HG03097 (cell line): ENCODE data around the gene PELI3.

Experiments used
- ATAC-seq: cut with Tn5 transposase; IDR thresholded peaks from one replicate; pipeline ENCODE4 v1.9.1; 2021; ENCODE audit not compliant: unreplicated experiment, low FRiP score

The PELI3 gene

DNA sequence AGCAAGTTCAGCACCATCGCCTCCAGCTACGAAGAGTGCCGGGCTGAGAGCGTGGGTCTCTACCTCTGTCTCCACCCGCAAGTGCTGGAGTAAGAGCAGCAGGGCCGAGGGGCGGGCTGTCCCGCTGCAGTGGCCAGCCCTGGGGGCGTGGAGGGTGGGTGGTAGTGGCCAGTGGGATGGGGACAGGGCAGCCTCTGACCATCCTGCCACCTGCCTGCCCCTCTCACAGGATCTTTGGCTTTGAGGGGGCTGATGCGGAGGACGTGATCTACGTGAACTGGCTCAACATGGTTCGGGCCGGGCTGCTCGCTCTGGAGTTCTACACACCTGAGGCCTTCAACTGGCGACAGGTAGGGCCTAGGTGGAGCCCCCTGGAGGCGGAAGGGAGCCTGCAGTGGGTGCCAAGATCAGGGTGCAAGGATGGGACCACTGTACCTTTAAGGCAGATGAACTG, 28.7 kb downstream of the PELI3 start:
- ATAC-seq: no peak

DNA sequence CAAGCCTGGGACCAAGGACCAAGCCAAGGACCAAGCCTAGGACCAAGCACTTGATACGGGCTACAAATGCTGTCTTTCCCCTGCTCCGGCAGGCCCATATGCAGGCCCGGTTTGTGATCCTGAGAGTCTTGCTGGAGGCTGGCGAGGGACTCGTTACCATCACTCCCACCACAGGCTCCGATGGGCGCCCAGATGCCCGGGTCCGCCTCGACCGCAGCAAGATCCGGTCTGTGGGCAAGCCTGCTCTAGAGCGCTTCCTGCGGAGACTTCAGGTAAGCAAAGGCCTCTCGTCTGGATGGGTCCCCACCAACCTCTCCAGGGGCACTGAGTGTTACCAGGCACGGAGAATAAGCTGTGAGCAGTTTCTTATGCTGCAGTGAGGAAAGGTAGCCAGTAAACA, 30.5 kb downstream of the PELI3 start:
- ATAC-seq: no peak

DNA sequence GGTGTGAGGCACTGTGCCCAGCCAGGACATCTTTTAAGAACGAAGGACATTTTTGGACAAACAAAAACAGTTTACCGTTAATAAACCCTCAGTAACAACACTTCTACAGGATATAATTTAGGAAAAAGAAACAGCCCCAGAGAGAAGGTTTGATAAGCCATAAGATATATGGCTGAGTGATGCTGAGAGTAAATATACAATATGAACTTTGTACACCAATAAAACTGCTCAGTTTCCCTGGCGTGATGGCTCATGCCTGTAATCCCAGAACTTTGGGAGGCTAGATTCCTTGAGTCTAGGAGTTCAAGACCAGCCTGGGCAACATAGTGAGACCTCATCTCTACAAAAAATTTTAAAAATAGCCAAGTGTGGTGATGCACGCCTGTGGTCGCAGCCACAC, 31.8 kb downstream of the PELI3 start:
- no peak for ATAC-seq

- ATAC-seq: no peak
Measured at GRCh38 chr11:66505276-66505816, 38.6 kb downstream of the PELI3 start.

DNA sequence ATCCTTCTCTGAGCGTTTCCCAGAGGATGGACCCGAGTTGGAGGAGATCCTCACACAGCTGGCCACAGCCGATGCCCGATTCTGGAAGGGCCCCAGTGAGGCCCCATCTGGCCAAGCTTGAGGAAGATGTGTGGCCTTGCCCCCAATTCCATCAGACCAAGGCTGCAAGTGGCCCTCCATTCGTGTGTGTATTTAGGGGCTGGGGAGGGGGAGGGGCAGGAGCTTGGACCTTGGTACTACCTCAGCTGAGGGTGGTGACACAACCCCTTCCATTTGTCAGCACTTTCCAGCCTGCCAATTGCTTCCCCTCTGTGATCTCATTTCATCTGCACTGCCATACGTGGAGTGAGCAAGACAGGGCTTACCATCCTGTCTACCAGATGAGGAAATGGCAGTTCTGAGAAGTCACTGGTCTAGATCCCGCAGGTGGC, 42.4 kb downstream of the PELI3 start:
- ATAC-seq: no peak

DNA sequence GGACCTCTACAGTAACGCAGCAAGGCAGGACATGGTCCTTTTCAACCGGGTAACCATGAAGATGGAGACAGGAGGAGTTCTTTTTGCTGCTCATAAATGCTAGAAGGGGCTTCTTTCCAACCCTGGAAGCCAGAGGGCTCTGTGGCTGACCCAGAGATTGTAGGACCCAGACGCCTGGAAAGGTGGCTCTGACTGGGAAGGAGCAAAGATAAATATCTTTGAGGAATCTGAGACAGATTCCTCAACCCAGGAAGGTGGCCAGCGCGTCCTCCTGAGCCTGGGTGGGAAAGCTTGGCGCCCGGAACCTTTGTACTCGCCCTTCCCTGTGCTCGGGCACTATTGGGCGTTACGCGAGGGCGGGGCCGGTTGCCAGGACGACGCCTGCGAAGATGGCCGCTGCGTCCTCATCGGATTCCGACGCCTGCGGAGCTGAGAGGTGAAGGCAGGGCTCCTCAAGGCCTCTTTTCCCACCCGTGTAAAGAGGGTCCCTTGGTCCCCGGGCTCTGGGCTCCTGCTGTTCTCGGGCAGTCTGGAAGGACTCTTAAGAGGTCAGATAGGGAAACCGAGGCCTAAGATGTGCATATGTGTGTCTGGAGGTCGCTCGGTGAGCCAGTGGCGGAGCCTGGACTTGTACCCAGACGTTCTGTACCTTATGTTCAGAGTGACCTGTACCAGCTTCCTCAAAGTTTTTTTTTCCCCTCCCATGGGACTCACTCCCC, 43.7 kb downstream of the PELI3 start, which contains the start of gene BBS1:
Gene BBS1 (plus strand): TSS at position 365 of the 719 bp plus-strand sequence. CDS start 25 bp downstream, at position 390.
- peak; percentile 82 for ATAC-seq

- ATAC-seq: no peak
Measured at GRCh38 chr11:66510990-66511339, 44.3 kb downstream of the PELI3 start.

GRCh38 chr11:66523611-66524010, 56.9 kb downstream of the PELI3 start:
- no peak for ATAC-seq

- no peak for ATAC-seq
Measured at GRCh38 chr11:66524304-66525040, 57.8 kb downstream of the PELI3 start.
